ENCODE results near the gene IGDCC3.

Gene IGDCC3

GRCh38 chr15:65344214-65344913 lies 33.4 kb downstream of the IGDCC3 start:
- no peak for DNase-seq (ENCODE audit: low read depth, low spot score)

- DNase-seq (ENCODE audit: low read depth, low spot score): no peak
Observed at GRCh38 chr15:65343374-65343981, 34.3 kb downstream of the IGDCC3 start.

- DNase-seq (ENCODE audit: low read depth, low spot score): no peak
Observed at GRCh38 chr15:65342493-65342892, 35.3 kb downstream of the IGDCC3 start.

GRCh38 chr15:65339920-65340319 lies 37.9 kb downstream of the IGDCC3 start:
- DNase-seq (ENCODE audit: low read depth, low spot score): no peak

- no peak for DNase-seq (ENCODE audit: low read depth, low spot score)
Observed at GRCh38 chr15:65339416-65339815, 38.4 kb downstream of the IGDCC3 start.

- no peak for DNase-seq (ENCODE audit: low read depth, low spot score)
Observed at GRCh38 chr15:65338823-65339222, 39.0 kb downstream of the IGDCC3 start.

GRCh38 chr15:65338366-65338765 lies 39.4 kb downstream of the IGDCC3 start:
- DNase-seq (ENCODE audit: low read depth, low spot score): no peak

GRCh38 chr15:65337436-65338070 lies 40.2 kb downstream of the IGDCC3 start:
- DNase-seq (ENCODE audit: low read depth, low spot score): no peak

GRCh38 chr15:65336493-65337435 lies 41.0 kb downstream of the IGDCC3 start:
- no peak for DNase-seq (ENCODE audit: low read depth, low spot score)

- DNase-seq (ENCODE audit: low read depth, low spot score): no peak
Observed at GRCh38 chr15:65335278-65336055, 42.3 kb downstream of the IGDCC3 start.

GRCh38 chr15:65334586-65335231 lies 43.1 kb downstream of the IGDCC3 start:
- no peak for DNase-seq (ENCODE audit: low read depth, low spot score)

- DNase-seq (ENCODE audit: low read depth, low spot score): no peak
Observed at GRCh38 chr15:65333856-65334255, 43.9 kb downstream of the IGDCC3 start.

- DNase-seq (ENCODE audit: low read depth, low spot score): no peak
Observed at GRCh38 chr15:65333148-65333820, 44.5 kb downstream of the IGDCC3 start.

GRCh38 chr15:65332391-65333147 lies 45.2 kb downstream of the IGDCC3 start:
- DNase-seq (ENCODE audit: low read depth, low spot score): no peak

GRCh38 chr15:65331811-65332210 lies 46.0 kb downstream of the IGDCC3 start:
- no peak for DNase-seq (ENCODE audit: low read depth, low spot score)

GRCh38 chr15:65330934-65331645 lies 46.7 kb downstream of the IGDCC3 start:
- no peak for DNase-seq (ENCODE audit: low read depth, low spot score)

- no peak for DNase-seq (ENCODE audit: low read depth, low spot score)
Observed at GRCh38 chr15:65329984-65330735, 47.6 kb downstream of the IGDCC3 start.

Measured in activated CD4-positive, CD25-positive, alpha-beta regulatory T cell treated with anti-CD3 and anti-CD28 coated beads, Interleukin-2, amount 50 U/mL, for 16 hours (primary cell).